Raji (cell line): Measurements from ENCODE around the gene AKAP11.

Experiments
- POLR2A ChIP-seq: IDR thresholded peaks from 2 replicates; pipeline ENCODE4 v1.6.1; 2011; ENCODE audit warnings: low read depth, low read length, control low read depth; ENCODE audit not compliant: insufficient read depth

AKAP11 gene

GRCh38 chr13:42272115-42272803, at the start of gene AKAP11:
Gene AKAP11, plus strand, starts transcription at chr13:42272152. Its CDS starts 14,197 bp downstream, at chr13:42286349.
- TF ChIP-seq POLR2A: peak; percentile 54; the same call in 1 of the 2 replicates

- TF ChIP-seq POLR2A: no peak
These were observed 48.3 kb upstream of the AKAP11 start for GRCh38 chr13:42223681-42224080.

DNA sequence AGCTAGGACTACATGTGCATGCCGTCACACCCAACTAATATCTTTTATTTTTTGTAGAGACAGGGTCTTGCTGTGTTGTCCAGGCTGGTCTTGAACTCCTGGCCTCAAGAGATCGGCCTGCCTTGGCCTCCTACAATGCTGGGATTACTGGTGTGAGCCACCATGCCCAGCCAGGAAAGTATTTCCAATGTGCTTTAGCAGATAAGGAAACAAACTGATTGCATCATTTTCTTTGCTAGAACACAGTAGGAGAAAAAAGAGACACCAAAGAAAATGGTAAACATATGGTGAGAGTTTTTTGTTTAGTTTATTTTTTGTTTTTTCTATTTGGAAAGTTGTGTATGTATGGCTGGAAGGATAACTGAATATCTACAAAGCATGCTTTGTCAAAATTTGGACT, 46.9 kb upstream of the AKAP11 start:
- no peak for TF ChIP-seq POLR2A

GRCh38 chr13:42228527-42228926, 43.4 kb upstream of the AKAP11 start:
- TF ChIP-seq POLR2A: no peak

GRCh38 chr13:42229287-42229686, 42.7 kb upstream of the AKAP11 start:
- no peak for TF ChIP-seq POLR2A

- no peak for TF ChIP-seq POLR2A
These were observed 39.3 kb upstream of the AKAP11 start for GRCh38 chr13:42232671-42233070.

- no peak for TF ChIP-seq POLR2A
These were observed 38.2 kb upstream of the AKAP11 start for GRCh38 chr13:42233726-42234125.

DNA sequence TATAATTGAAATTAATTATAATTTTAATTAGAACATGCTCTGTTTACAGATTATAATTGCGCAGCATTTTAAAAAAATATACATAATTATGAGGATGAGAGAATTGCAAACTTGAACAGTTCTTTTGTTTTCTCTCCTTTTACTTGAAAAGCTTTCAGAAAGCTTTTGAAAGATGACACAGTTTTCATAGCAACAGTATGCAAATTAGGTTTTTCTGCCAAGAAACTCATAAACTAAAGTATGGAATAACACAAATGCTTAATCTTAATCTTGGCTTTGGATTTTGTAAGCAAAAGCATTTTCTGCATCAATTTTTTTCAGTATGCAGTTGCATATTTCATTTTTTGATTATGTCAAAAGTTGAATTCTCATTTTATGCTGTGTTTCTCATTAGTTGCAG, 32.8 kb upstream of the AKAP11 start:
- no peak for TF ChIP-seq POLR2A

GRCh38 chr13:42239644-42240043, 32.3 kb upstream of the AKAP11 start:
- no peak for TF ChIP-seq POLR2A

DNA sequence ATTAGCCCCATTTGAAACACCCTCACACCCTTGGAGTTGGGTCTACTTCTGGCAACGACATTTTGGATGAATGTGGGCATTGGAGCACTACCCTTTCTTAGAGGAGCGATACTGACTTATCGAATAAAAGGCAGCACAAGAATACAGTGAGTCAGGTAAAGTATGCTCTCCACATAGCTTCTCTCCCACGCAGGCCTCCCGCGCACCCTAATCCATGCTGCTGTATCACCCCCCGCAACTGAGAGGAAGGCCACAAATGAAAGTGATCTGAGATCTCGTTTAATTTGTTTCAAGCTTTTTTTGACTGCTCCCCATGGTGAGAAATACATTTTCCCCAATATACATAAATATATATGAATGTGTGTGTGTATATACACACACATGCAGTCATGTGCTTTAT, 25.4 kb upstream of the AKAP11 start:
- TF ChIP-seq POLR2A: no peak

- no peak for TF ChIP-seq POLR2A
These were observed 24.1 kb upstream of the AKAP11 start for GRCh38 chr13:42247883-42248282.

- no peak for TF ChIP-seq POLR2A
These were observed 16.1 kb upstream of the AKAP11 start for GRCh38 chr13:42255886-42256285.

DNA sequence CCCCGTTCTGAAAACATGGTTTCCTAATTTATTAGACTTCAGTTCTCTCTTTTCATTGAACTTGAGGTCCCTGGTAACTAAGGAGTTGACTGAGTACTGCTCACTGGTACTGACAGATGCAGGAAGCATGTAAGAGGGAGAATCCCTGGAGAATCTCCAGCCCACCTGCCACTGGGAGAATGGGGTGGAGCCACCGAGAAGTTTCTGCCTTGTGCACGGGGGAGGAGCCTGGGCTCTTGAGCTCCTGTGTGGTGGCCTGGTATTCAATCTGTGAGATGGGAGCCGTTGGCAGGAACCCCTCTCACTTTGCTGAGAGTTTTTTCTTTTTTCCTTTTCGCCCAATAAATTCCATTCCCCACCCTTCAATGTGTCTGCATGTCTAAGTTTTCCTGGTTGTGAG, 13.2 kb upstream of the AKAP11 start:
- TF ChIP-seq POLR2A: no peak

GRCh38 chr13:42259515-42259914, 12.4 kb upstream of the AKAP11 start:
- no peak for TF ChIP-seq POLR2A

DNA sequence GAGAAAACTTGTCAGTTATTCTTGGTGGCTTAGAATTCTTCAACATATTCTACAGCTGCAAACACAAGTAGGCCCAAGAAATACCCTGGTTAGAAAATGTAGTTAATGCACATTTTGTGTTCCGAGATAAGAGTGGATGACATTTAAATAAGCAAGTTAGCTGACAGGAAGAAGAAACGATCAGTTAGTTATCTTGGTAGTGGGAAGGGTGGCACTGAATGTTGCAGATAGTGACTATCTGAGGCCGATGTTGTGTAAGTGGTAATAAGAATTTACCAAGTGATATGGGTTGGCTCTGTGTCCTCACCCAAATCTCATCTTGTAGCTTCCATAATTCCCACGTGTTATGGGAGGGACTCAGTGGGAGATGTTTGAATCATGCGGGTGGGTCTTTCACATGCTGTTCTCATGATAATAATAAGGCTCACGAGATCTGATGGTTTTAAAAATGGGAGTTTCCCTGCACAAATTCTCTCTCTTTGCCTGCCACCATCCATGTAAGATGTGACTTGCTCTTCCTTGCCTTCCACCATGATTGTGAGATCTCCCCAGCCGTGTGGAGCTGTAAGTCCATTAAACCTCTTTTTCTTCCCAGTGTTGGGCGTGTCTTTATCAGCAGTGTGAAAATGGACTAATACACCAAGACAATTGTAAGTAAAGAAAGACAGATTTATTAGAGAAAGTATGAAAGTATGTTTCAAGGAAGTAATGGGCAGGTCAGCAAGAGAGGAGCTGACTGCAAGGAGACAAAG, 10.9 kb upstream of the AKAP11 start:
- TF ChIP-seq POLR2A: no peak

GRCh38 chr13:42266473-42266872, 5.5 kb upstream of the AKAP11 start:
- no peak for TF ChIP-seq POLR2A

DNA sequence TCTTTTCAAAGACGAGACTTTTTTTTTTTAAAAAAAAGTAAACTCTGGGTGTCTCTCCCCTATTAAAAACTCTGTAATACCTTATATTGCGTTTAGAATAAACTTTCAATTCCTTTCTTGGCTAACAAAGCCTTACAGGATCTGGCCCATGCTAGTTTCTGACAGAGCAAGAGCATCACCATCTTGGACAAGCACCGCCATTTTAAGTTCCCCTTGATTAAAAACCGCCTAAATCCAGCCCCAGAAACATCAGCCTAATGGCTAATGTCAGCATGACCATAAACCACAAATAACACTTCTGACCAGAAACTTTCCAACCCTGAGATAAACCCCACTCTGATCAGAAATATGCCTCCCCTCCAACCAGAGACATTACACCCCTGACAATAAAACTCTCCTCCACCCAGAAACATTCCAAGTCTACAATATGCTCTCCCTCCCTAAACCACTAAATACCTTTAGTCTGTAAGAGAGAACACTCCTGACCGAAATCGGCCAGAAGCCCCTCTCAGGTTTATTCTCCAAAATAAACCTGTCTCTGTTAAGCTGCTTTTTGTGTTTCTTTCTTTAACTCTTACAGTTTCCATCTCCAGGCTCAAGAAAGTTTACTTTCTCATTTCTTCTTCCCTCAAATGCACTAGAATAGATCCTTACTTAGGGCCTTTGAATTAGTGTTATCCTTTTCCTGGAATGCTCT, 1.6 kb upstream of the AKAP11 start:
- no peak for TF ChIP-seq POLR2A

- TF ChIP-seq POLR2A: no peak
These were observed 1.1 kb upstream of the AKAP11 start for GRCh38 chr13:42270857-42271215.
